ENCODE measurements around the gene C10orf90. TPM values are rescaled to one million over a fixed set of nuclear protein-coding genes. Genes with fewer than 3 reads are reported as not detected.

The C10orf90 gene
- total and polyA plus RNA-seq, 2 donors (not counting 3 experiments of a cell fraction or from before 2014, with no cell fraction given) = not detected

DNA sequence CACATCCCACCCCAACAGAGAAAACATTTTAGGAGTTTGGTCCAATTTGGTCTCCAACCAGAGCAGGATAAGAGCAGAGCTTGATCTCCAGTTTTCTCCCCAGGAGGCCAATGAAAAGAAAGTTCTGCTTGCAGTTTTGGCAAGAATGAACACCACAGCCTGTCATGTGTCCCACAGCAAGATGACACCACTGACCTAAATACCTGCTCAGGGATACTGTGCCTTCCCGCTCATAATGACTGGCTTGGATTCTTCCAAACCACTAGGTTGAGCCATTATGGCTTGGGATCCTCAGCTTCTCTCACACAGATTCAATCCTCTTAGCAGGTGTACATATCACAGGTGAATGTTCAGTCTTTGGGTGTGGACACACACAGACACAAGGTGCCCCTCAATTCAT lies 53.3 kb downstream of the C10orf90 start:
- Histone ChIP-seq H3K9me1 (replicated peaks; ENCODE audit: control insufficient read depth, extremely low read depth, insufficient read depth, low read length) (no peaks in the 10 kb centered on the region), H4K20me1 (replicated peaks; ENCODE audit: control insufficient read depth, extremely low read depth, insufficient read depth, low read length) (no peaks in the 10 kb centered on the region), H3K36me3 (ENCODE audit: control insufficient read depth in 2 of 2, extremely low read depth in 1 of 2, insufficient read depth in 2 of 2, low read length in 2 of 2) (no peaks in the 10 kb centered on the region), H3K4me1 (ENCODE audit: control insufficient read depth, extremely low read depth, insufficient read depth, low read length) (no peaks in the 10 kb centered on the region), H3K27ac (ENCODE audit: insufficient read depth, low read depth, low read length) (no peak overlapping the region), H2AFZ (ENCODE audit: low read depth, low read length) (no peak overlapping the region), H3K27me3 (ENCODE audit: control insufficient read depth in 2 of 2, insufficient read depth in 2 of 2, low read length in 2 of 2) (no peaks in the 10 kb centered on the region), H3K4me3 (replicated peaks in 1 of 3; ENCODE audit: insufficient read depth in 1 of 3, low read depth in 1 of 3, low read length in 3 of 3) (no peak overlapping the region), H3K9me3 (replicated peaks; ENCODE audit: control insufficient read depth, insufficient read depth, low read length) (no peaks in the 10 kb centered on the region), H3K79me2 (ENCODE audit: control insufficient read depth, insufficient read depth, low read length) (no peaks in the 10 kb centered on the region), H3K9ac (replicated peaks; ENCODE audit: extremely low read depth, insufficient read depth, low read length) (no peak overlapping the region), H3K4me2 (ENCODE audit: insufficient read depth, low read length) (no peak overlapping the region)
- dilution Hi-C loops (cut with MboI; ENCODE audit: extremely low pct_ligation_motif_present, low sequenced_read_pairs) (no loop called here), intact Hi-C loops (cut with micrococcal nuclease) (no loop called here)
- BruUV-seq (replicated peaks) = no TSS peak
- TF ChIP-seq, protein P1, sequence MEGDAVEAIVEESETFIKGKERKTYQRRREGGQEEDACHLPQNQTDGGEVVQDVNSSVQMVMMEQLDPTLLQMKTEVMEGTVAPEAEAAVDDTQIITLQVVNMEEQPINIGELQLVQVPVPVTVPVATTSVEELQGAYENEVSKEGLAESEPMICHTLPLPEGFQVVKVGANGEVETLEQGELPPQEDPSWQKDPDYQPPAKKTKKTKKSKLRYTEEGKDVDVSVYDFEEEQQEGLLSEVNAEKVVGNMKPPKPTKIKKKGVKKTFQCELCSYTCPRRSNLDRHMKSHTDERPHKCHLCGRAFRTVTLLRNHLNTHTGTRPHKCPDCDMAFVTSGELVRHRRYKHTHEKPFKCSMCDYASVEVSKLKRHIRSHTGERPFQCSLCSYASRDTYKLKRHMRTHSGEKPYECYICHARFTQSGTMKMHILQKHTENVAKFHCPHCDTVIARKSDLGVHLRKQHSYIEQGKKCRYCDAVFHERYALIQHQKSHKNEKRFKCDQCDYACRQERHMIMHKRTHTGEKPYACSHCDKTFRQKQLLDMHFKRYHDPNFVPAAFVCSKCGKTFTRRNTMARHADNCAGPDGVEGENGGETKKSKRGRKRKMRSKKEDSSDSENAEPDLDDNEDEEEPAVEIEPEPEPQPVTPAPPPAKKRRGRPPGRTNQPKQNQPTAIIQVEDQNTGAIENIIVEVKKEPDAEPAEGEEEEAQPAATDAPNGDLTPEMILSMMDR (IDR thresholded peaks at IDR 0.05; ENCODE audit: extremely low read depth in 1 of 2, insufficient read depth in 1 of 2, low read depth in 1 of 2, low read length in 2 of 2) = no peak
- TF ChIP-seq, protein P2, sequence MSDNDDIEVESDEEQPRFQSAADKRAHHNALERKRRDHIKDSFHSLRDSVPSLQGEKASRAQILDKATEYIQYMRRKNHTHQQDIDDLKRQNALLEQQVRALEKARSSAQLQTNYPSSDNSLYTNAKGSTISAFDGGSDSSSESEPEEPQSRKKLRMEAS (IDR thresholded peaks at IDR 0.05; ENCODE audit: insufficient read depth, insufficient read length) = no peak
- TF ChIP-seq MYC (IDR thresholded peaks at IDR 0.05; ENCODE audit: low read depth, low read length) (no peak), EZH2 (IDR thresholded peaks at IDR 0.05; ENCODE audit: borderline replicate concordance, low read depth, low read length, severe bottlenecking) (no peak)
- DNase-seq (ENCODE audit: low read depth, low spot score) (no peak), FAIRE-seq (no peak)
- CTCF ChIA-PET = no interaction called here
- POLR2A ChIA-PET = no interaction called here

GRCh38 chr10:126616737-126617136 lies 53.8 kb downstream of the C10orf90 start:
- Histone ChIP-seq H3K9me1 (replicated peaks; ENCODE audit: control insufficient read depth, extremely low read depth, insufficient read depth, low read length) (no peaks in the 10 kb centered on the region), H2AFZ (ENCODE audit: low read depth, low read length) (no peak overlapping the region), H4K20me1 (replicated peaks; ENCODE audit: control insufficient read depth, extremely low read depth, insufficient read depth, low read length) (no peaks in the 10 kb centered on the region), H3K79me2 (ENCODE audit: control insufficient read depth, insufficient read depth, low read length) (no peaks in the 10 kb centered on the region), H3K36me3 (ENCODE audit: control insufficient read depth in 2 of 2, extremely low read depth in 1 of 2, insufficient read depth in 2 of 2, low read length in 2 of 2) (no peaks in the 10 kb centered on the region), H3K4me1 (ENCODE audit: control insufficient read depth, extremely low read depth, insufficient read depth, low read length) (no peaks in the 10 kb centered on the region), H3K9ac (replicated peaks; ENCODE audit: extremely low read depth, insufficient read depth, low read length) (no peak overlapping the region), H3K4me3 (replicated peaks in 1 of 3; ENCODE audit: insufficient read depth in 1 of 3, low read depth in 1 of 3, low read length in 3 of 3) (no peak overlapping the region), H3K9me3 (replicated peaks; ENCODE audit: control insufficient read depth, insufficient read depth, low read length) (no peaks in the 10 kb centered on the region), H3K27ac (ENCODE audit: insufficient read depth, low read depth, low read length) (no peak overlapping the region), H3K27me3 (ENCODE audit: control insufficient read depth in 2 of 2, insufficient read depth in 2 of 2, low read length in 2 of 2) (no peaks in the 10 kb centered on the region), H3K4me2 (ENCODE audit: insufficient read depth, low read length) (no peak overlapping the region)
- FAIRE-seq (no peak), DNase-seq (ENCODE audit: low read depth, low spot score) (no peak)
- dilution Hi-C loops (cut with MboI; ENCODE audit: extremely low pct_ligation_motif_present, low sequenced_read_pairs) (no loop called here), intact Hi-C loops (cut with micrococcal nuclease) (no loop called here)
- CTCF ChIA-PET = no interaction called here
- no TSS peak for BruUV-seq (replicated peaks)
- TF ChIP-seq FOS (IDR thresholded peaks at IDR 0.05; ENCODE audit: borderline replicate concordance, insufficient read depth, low read length) (no peak), JUN (IDR thresholded peaks at IDR 0.05; ENCODE audit: borderline replicate concordance, insufficient read depth, insufficient read length, low read depth) (no peak), MYC (IDR thresholded peaks at IDR 0.05; ENCODE audit: low read depth, low read length) (no peak), GATA2 (IDR thresholded peaks at IDR 0.05; ENCODE audit: insufficient read depth, insufficient read length, low read depth, low read length) (no peak), POLR2A (IDR thresholded peaks at IDR 0.05; ENCODE audit: low read depth, low read length) (no peak), EZH2 (IDR thresholded peaks at IDR 0.05; ENCODE audit: borderline replicate concordance, low read depth, low read length, severe bottlenecking) (no peak), POLR2AphosphoS5 (IDR thresholded peaks at IDR 0.05; ENCODE audit: insufficient read depth, low read depth, low read length) (no peak)
- TF ChIP-seq, protein P1 (IDR thresholded peaks at IDR 0.05; ENCODE audit: extremely low read depth in 1 of 2, insufficient read depth in 1 of 2, low read depth in 1 of 2, low read length in 2 of 2) = no peak
- TF ChIP-seq, protein P2 (IDR thresholded peaks at IDR 0.05; ENCODE audit: insufficient read depth, insufficient read length) = no peak
- POLR2A ChIA-PET = no interaction called here
